Endodermal cell (in vitro differentiated cells): ENCODE data around the gene DNAJB4. TPM values are rescaled to one million over a fixed set of nuclear protein-coding genes. Genes with fewer than 3 reads are reported as not detected.

Experiments used
- total RNA-seq, 2 donors: library from RNA; stranded (reverse); fragmentation: NEBNext Ultra II Directional in 1 of 2; extraction: Animal tissue kit (Norgen Biotek cat#: 25700) in 1 of 2; gene quantifications; 2 replicates in 1 of 2; 3 replicates in 1 of 2; pipeline ENCODE4 v1.2.1, GENCODE V29; 2021

Gene DNAJB4
- total RNA-seq, 2 donors from 2014 or later = 16.4 to 38.4 TPM

Other genes starting within 250 kb of the DNAJB4 start
- 10 to 100 TPM; 61.8 to 67.6 TPM for gene USP33, start 245.1 kb upstream of the DNAJB4 start, total RNA-seq
- gene MIGA1, start 225.3 kb upstream of the DNAJB4 start, total RNA-seq = 1 to 10 TPM; 7.3 to 9.5 TPM
- 1 to 10 TPM; 5.7 TPM for gene NEXN, start 116.3 kb upstream of the DNAJB4 start, total RNA-seq
- gene FUBP1, start 25.9 kb upstream of the DNAJB4 start, total RNA-seq = 100 to 1,000 TPM; 220 to 242 TPM
- 1 to 10 TPM in 1 of 2 donors, under 1 TPM in 1; 0.79 to 2.1 TPM for gene GIPC2, start 41.0 kb downstream of the DNAJB4 start, total RNA-seq